NCI-H82 (cell line): Measurements from ENCODE around the gene ECHDC3.

ENCODE experiments used
- DNase-seq: peaks from one replicate; lab custom pipeline; 2025; lab: John Stamatoyannopoulos, UW

The ECHDC3 gene

DNA sequence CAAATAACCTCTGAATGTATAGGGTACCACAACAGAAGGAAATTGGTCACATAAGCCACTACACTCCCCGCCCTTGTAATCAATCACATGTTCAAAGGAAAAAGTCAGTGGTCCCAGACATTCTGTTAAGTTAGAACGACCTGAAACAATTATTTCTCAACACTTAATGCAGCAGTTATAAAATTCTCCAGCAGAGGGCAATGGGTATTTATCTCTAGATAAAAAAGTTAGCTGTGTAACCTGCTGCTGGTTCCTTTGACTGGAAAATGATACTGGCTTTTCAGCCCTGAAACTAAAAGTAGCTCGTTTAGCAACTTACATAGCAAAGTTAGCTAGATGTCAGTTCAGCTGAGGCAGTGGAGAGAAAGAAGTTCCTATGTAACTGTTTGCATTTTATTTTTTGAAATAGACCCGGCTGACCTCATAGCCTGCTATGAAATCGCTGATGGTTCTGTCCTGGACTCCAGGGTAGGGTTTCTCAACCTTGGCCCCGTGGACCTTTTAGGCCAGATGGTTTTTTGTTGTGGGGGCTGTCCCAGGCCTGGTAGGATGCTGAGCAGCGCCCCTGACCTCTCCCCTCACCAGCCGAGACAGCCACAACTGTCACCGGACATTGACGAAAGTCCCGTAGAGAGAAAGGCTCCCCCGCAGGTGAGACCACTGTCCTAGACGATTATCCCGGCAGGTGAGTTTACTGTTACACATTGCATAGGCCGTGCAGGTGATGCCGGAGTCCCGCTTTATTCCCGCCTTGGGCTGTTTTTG is 40.8 kb downstream of the ECHDC3 start:
- DNase-seq, result peak; percentile 65

DNA sequence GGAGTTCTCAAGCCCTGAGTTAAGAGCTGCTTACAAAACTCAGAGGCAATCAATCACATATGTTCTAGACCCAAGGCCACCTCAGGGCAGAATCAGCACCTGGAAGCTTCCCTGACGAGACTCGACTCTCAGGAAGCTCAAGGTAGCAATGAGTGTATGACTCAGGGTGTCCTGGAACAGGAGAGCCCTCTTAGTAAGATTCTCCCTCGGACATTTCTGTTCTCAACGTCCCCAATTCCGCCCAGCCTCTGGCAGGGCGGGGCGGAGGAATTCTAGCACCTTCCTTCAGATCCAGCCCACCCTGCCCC is 41.3 kb downstream of the ECHDC3 start:
- DNase-seq, result no peak

DNA sequence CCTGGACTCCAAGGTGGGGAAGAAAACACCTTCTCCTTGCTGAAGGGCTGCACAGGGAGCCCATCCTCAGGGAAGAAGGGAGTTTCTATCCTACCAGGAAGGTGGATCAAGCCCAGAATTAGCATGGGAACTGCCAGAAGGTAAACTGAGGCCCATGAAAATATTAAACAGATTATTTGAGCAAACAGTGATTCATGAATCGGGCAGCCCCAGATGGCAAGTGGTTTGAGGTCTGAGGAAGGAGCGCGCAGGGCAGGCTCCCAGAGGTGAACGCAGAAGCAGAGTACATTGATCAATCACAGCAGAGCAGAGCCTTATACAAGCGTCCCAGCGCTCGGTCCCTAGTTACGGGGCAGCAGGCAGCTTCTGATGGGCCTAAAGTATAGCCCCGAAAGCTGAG is 45.2 kb downstream of the ECHDC3 start:
- DNase-seq, result no peak

GRCh38 chr10:11787846-11788245 is 45.7 kb downstream of the ECHDC3 start:
- DNase-seq, result no peak

DNA sequence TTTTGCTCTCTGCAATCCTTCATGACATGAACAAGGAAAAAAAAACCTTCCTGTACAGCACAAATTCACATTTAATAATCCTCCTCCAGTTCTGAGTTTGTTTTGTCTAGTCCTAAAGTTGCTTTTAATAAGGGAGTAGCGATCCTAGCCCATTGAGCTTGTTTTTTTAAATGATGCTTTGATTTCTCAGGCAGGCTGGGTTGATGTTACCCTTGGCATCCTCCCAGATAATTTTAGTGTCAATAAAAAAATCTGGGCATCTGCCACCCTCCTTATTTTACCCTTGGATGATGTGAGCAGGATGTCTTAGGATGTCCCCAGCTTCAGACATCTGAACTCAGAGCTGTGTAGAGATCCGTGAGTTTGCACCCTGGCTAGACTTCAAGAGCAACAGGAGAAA is 47.1 kb downstream of the ECHDC3 start:
- no peak for DNase-seq

- no peak for DNase-seq
These were observed 47.8 kb downstream of the ECHDC3 start for GRCh38 chr10:11789956-11790355.

GRCh38 chr10:11793762-11794479 is 51.7 kb downstream of the ECHDC3 start:
- DNase-seq, result no peak

DNA sequence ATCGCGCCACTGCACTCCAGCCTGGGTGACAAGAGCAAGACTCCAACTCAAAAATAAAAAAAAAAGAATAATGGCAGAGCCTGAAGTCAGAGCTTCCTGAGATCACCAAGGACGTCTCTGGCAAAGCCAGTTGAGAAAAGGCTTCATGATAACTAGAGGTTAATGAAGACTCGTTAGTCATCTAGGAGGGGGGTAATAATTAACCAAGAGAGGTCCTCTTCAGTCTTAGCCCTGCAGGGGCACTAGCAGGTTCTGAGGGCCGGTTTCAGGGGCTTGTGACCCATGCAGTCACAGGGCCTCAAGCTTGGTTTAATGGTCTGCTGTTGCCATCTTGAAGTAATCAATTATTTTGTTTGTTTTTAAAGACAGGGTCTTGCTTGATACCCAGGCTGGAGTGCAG is 52.4 kb downstream of the ECHDC3 start:
- no peak for DNase-seq

DNA sequence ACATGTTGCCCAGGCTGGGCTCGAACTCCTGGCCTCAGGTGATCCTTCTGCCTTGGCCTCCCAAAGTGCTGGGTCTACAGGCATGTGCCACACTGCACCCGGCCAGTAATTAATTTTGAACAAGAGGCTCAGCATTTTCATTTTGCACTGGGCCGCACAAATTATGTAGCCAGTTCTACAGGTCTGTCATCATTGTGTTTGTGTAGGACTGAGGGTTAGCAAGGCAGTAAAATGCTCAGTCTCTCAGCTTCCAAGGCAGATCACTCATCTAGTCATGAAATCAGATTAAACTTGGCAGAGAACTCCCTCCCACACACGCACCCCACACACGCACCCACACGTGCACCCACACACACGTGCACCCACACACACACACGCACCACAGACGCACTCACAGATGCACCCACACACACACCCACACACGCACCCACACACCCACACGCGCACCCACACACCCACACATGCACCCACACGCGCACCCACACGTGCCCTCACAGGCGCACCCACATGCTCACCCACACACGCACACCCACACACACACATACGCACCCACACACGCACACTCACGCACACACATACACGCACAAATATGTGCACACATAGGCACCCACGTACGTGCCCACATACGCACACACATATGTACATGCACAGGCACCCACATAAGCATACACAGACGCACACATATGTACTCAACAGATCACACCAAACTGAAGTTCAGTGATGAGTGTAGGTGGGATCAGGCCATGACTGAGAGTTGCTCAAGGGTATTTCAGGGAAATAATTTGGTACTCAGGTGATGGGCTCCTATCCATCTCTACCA is 53.1 kb downstream of the ECHDC3 start:
- no peak for DNase-seq

DNA sequence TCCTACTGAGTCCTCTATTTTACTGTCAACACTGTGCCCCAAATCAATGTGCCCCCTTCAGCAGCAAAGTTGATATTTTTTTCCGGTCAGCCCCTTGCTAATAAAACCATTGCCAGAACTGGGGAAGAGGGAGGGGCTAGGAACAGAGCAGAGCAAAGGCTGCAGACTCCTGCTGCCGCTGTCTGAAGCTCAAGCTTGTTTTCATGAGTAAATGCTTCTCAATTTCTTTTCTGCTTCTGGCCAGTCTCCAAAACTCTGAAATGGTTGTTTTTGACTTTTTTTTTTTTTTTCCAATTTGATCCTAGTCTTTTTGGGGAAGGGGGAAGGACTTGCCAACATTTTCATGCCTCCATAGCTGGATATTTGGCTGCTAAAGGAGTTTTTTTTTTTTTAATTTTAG is 54.3 kb downstream of the ECHDC3 start:
- no peak for DNase-seq

DNA sequence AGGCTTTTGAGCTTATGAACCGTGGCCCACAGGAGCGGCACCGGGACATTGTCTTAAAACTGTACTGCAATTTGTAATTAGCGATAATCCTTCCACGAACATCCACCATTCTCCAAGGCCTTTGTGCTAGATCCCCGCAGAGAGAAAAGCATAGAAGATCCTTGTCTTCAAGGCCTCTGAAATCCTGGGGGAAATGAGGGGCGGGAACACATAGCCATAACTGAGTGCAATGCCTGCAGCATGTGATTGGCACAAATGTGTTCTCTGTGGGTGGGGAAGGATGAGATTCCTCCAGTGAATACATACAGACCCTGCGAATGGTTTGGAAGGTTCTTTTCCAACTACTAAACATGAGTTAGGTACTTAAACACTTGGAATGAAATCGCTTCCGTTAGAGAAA is 55.1 kb downstream of the ECHDC3 start:
- no peak for DNase-seq

- DNase-seq, result no peak
These were observed 55.9 kb downstream of the ECHDC3 start for GRCh38 chr10:11797847-11798633.

- peak; percentile 53 for DNase-seq
These were observed 56.9 kb downstream of the ECHDC3 start for GRCh38 chr10:11798845-11799735.

DNA sequence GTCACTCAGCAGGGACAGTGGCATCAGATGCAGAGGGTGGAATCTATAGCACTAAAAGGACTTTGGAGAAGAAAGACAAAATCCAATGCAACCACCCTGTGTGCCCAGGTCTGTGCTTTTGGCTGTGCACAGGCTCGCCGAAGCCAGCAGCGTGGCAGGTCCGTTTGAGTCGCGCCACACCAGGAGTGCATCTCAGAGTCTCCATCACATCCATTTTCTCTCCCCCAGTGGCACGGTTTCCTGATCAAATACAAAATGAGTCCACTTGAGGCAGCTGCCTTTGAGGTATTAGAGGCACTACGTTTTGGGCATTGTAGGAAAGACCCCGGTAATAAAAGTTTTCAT is 57.5 kb downstream of the ECHDC3 start:
- no peak for DNase-seq

DNA sequence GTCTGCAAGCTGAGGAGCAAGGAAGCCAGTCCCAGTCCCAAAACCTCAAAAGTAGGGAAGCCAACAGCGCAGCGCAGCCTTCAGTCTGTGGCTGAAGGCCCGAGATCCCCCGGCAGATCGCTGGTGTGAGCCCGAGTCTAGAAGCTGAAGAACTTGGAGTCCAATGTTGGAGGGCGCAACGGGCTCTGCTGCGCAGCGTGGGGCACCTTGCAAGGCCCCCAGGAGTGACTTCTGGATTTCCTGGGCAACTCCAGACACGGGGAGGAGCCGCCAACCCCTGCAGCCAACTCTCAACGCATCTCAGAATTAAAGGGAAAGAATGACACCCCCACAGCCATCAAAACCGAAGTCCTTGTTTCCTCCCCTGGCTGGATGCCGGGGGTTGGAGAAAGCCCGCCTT is 62.2 kb downstream of the ECHDC3 start:
- no peak for DNase-seq

DNA sequence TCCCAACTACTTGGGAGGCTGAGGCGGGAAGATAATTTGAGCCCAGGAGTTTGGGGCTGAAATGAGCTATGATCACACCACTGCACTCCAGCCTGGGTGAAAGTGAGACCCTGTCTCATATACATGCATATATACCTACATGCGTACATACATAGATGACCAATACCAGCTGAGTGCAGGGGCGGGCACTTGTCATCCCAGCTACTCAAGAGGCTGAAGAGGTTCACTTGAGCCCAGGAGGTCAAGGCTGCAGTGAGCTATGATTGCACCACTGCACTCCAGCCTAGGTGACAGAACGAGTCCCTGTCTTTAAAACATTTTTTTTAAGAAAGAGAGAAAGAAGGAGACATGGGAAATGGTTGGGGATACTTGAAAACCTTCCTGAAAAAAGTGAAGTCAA is 63.6 kb downstream of the ECHDC3 start:
- DNase-seq, result no peak

- no peak for DNase-seq
These were observed 64.5 kb downstream of the ECHDC3 start for GRCh38 chr10:11806706-11807105.

DNA sequence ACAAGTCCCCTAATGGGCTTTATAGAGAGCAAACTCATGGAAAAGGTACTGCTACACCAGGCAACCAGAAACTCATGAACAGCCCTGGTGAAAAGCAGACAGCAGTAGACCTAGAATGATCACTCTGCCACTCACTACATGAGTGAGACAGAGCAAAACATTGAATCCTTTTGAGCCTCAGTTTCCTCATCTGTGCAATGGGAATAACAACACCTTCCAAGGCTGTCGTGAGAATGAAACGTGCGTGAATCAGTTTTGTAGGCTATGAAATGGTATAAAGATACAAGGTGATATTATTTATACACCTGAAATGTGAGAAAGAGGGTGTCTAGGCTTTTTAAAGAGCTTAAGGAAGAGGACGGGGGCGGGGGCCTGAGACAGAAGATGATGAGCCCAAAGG is 66.6 kb downstream of the ECHDC3 start:
- no peak for DNase-seq

DNA sequence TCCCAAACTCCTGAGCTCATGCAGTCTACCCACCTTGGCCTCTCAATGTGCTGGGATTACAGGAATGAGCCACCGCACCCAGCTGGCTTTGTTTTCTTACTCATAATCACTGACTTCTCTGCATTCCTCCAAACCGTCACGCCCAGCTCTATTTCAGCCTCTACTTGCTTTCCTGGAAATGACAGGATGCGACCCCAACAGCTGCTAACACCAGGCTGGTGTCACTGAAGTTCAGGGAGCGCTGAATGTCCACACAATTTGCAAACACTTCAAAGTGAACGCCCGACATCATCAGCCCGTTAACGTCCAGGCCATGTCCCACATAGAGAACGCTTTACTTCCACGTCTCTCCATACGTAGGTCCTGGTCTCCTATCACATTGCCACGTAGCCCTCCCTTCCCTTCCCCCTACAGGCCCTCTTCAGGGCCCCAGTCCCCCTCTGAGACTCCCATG is 68.2 kb downstream of the ECHDC3 start:
- DNase-seq, result no peak

GRCh38 chr10:11810973-11811372 is 68.8 kb downstream of the ECHDC3 start:
- no peak for DNase-seq

DNA sequence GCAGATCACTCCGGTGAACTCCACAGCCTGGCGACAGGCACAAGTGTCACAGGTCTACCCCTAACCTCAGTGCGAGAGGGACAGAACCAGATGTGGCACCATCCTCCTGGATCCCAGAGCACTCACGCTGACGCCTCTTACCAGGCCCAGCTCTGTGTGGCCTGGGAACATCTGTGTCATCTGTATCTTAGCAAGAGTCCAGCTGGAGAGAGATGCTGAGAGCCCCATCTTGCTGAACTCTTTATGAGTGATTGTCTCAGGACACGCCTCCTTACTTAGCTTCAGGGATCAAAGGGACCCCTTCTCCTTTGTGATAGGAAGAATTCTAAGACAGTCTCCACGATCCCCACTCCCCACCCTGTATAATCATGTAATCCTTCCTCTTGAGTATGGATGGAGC is 71.0 kb downstream of the ECHDC3 start:
- no peak for DNase-seq
